Esophagus muscularis mucosa (tissue), 4 donors: Measurements from ENCODE around the gene RAB3GAP2. TPM values are rescaled to one million over a fixed set of nuclear protein-coding genes. Genes with fewer than 3 reads are reported as not detected.

Experiments
- DNase-seq: peaks from one replicate; pipeline ENCODE4 v3.0.0-alpha.2; 2017; ENCODE audit errors: extremely low spot score
- H3K27ac ChIP-seq, 4 donors: fragments of 200-600 bp; sonication (generic); replicated peaks in 1 of 4; 1 replicate in 3 of 4; 2 replicates in 1 of 4; pipeline ENCODE4 v1.5.1; 2016 to 2019; ENCODE audit warnings: mild to moderate bottlenecking in 1 of 4
- H3K27me3 ChIP-seq, 4 donors: fragments of 200-600 bp; sonication (generic); one replicate each; pipeline versions ENCODE4 v1.5.1 to v1.6.0; 2016 to 2019
- H3K36me3 ChIP-seq, 4 donors: fragments of 200-600 bp; sonication (generic); one replicate each; pipeline ENCODE4 v1.5.1; 2016 to 2019
- H3K4me1 ChIP-seq, 4 donors: fragments of 200-600 bp; sonication (generic); one replicate each; pipeline ENCODE4 v1.5.1; 2016 to 2019
- H3K4me3 ChIP-seq, 4 donors: fragments of 200-600 bp; sonication (generic); 1 replicate in 2 of 4; 2 replicates in 2 of 4; pipeline ENCODE4 v1.5.1; 2016 to 2019; ENCODE audit warnings: mild to moderate bottlenecking in 4 of 4, moderate library complexity in 1 of 4
- H3K9me3 ChIP-seq, 4 donors: fragments of 200-600 bp; sonication (generic); 1 replicate in 3 of 4; 2 replicates in 1 of 4; pipeline ENCODE4 v1.5.1; 2016 to 2019
- CTCF ChIP-seq, 3 experiments: fragments of 200-600 bp in 2 of 3; fragments of 450-650 bp in 1 of 3; sonication (generic) in 2 of 3; IDR thresholded peaks; one replicate each; pipeline ENCODE4 v1.5.1; 2017 to 2019; ENCODE audit warnings: antibody characterized with exemption in 3 of 3, mild to moderate bottlenecking in 2 of 3, moderate library complexity in 1 of 3
- EP300 ChIP-seq: sonication (generic); formaldehyde crosslinking; IDR thresholded peaks from one replicate; pipeline ENCODE4 v1.6.1; 2017; ENCODE audit warnings: antibody characterized with exemption
- POLR2A ChIP-seq: fragments of 450-650 bp; IDR thresholded peaks from one replicate; pipeline ENCODE4 v1.6.1; 2017; ENCODE audit warnings: antibody characterized with exemption, moderate library complexity, mild to moderate bottlenecking, low read depth
- POLR2AphosphoS5 ChIP-seq, 2 donors: sonication (generic); formaldehyde crosslinking; IDR thresholded peaks; one replicate each; pipeline ENCODE4 v1.6.1; 2017; ENCODE audit warnings: antibody characterized with exemption in 2 of 2
- WGBS: methylation state at CpG from one replicate; pipeline ENCODE4 v1.1.5; 2018; 5-methylcytosine and 5-hydroxymethylcytosine counted together
- intact Hi-C: fragments of 100-400 bp; cut with DNase I; formaldehyde crosslinking; loops from one replicate; pipeline ENCODE4 v1.15.1; 2023
- total RNA-seq, 4 donors: library from RNA; depleted of rRNA; stranded (reverse); fragments of >200 nt; gene quantifications; one replicate each; pipeline versions ENCODE4 v1.1.0 to v1.2.1, GENCODE V29; 2016

Gene RAB3GAP2
- total RNA-seq, 4 donors from 2014 or later = 19.8 to 23.0 (median 21.2) TPM

DNA sequence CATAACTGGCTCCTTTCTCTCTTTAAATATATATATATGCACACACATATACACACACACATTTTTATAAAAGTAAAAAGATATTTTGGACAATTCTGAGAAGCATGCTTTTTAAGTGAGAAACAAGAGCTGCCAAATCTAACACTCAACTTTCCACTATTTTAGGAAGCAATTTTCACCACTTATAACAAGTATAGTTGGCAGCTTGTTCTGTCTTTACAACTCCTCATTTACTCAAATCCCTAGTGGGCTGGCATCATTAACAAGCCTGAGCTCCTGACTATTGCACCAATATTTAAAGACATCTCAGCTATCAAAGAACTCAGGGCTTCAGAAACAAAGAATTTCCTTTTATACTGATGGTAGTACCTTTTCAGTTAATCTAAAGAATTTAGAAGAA is 76.6 kb downstream of the RAB3GAP2 start:
- H3K27ac ChIP-seq = no peak overlapping the region
- intact Hi-C loops = loop anchor here (10.0 kb wide), 1 partner anchor 181 kb away; no protein-coding TSS in a partner anchor
- TF ChIP-seq EP300 (no peak), POLR2A (no peak), POLR2AphosphoS5 (IDR thresholded peaks at IDR 0.05) (no peak), CTCF (IDR thresholded peaks at IDR 0.05) (no peak)
- no peak overlapping the region for H3K4me3 ChIP-seq
- no peak for DNase-seq
- peaks cover 33 to 97% (median 62%) of the 10 kb centered on the region in 4 donors for H3K36me3 ChIP-seq
- H3K27me3 ChIP-seq = no peaks in the 10 kb centered on the region
- H3K4me1 ChIP-seq = no peaks in the 10 kb centered on the region
- no peaks in the 10 kb centered on the region for H3K9me3 ChIP-seq

DNA sequence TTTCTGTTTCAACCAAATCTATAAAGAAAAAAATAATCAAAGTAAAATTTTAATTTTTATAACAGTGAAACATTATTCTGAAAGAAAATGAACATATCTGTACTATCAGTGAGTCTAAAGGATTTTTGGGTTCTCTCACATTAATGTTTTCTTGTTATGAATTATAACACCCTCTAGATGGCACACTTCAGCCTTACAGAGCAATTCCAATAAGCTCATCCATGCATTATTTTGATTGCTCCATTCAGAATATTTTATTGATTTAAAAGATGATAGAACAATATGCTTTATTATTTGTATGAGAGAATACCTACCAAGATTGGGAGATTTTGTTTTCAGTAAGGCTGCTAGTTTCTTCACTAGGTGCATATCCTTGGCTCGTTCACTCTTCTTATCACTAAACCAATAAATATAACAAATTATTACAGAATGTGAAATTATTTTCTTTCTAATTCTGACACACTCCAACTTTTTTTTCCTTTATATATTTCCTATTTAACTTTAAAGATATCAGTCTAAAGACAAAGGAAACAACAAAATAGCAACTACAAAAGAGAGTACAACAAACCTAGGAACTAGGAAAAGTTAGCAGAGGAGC is 82.4 kb downstream of the RAB3GAP2 start:
- Histone ChIP-seq H3K4me3 (no peak overlapping the region), H3K27ac (no peak overlapping the region), H3K27me3 (no peaks in the 10 kb centered on the region), H3K9me3 (no peaks in the 10 kb centered on the region), H3K4me1 (no peaks in the 10 kb centered on the region), H3K36me3 (peaks cover 30 to 94% (median 69%) of the 10 kb centered on the region in 4 donors)
- intact Hi-C loops = loop anchor here (10.0 kb wide), 1 partner anchor 175 kb away; no protein-coding TSS in a partner anchor
- 94% methylated on average over 1 of the region's 1 CpG for WGBS
- TF ChIP-seq POLR2A (no peak), POLR2AphosphoS5 (IDR thresholded peaks at IDR 0.05) (no peak), CTCF (IDR thresholded peaks at IDR 0.05) (peak in 2 of 3 experiments; percentile 12 to 43), EP300 (no peak)
- DNase-seq = no peak

- intact Hi-C loops = no loop called here
Measured at GRCh38 chr1:220188538-220188937, 83.7 kb downstream of the RAB3GAP2 start.

DNA sequence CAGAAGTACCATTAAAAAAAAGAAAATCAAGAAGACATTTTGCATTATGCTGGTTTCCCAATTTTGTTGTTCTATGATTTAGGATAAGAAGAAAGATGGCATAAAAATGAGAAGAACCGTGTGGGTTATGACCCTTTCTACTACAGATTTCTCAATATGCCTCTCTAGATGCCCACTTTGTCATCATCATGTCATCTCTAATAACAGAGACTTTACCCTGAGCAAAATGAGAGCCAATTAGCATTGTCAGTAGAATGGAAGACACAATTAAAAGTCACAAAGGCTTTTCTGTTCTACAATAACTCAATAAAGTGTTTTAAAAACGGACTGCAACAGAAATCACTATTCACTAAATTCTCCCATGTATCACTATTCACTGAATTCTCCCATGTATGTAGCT is 85.5 kb downstream of the RAB3GAP2 start:
- Histone ChIP-seq H3K4me3 (no peak overlapping the region), H3K36me3 (peaks cover 16 to 82% (median 58%) of the 10 kb centered on the region in 4 donors), H3K27ac (no peak overlapping the region), H3K27me3 (no peaks in the 10 kb centered on the region), H3K4me1 (no peaks in the 10 kb centered on the region), H3K9me3 (no peaks in the 10 kb centered on the region)
- no peak for TF ChIP-seq POLR2AphosphoS5 (IDR thresholded peaks at IDR 0.05)
- no peak for TF ChIP-seq EP300
- TF ChIP-seq POLR2A = no peak
- TF ChIP-seq CTCF (IDR thresholded peaks at IDR 0.05) = no peak
- no peak for DNase-seq
- intact Hi-C loops = no loop called here
- 85% methylated on average over 2 of the region's 2 CpGs for WGBS

More at GRCh38 chr1:220188538-220188937, 83.7 kb downstream of the RAB3GAP2 start:
- no peak overlapping the region for H3K4me3 ChIP-seq
- no peaks in the 10 kb centered on the region for H3K4me1 ChIP-seq
- DNase-seq = no peak
- no peak overlapping the region for H3K27ac ChIP-seq
- H3K27me3 ChIP-seq = no peaks in the 10 kb centered on the region
- no peaks in the 10 kb centered on the region for H3K9me3 ChIP-seq
- peaks cover 22 to 89% (median 62%) of the 10 kb centered on the region in 4 donors for H3K36me3 ChIP-seq
- TF ChIP-seq EP300 = no peak
- TF ChIP-seq POLR2AphosphoS5 (IDR thresholded peaks at IDR 0.05) = no peak
- no peak for TF ChIP-seq POLR2A
- TF ChIP-seq CTCF (IDR thresholded peaks at IDR 0.05) = no peak
- WGBS = 86% methylated on average over 2 of the region's 2 CpGs

DNA sequence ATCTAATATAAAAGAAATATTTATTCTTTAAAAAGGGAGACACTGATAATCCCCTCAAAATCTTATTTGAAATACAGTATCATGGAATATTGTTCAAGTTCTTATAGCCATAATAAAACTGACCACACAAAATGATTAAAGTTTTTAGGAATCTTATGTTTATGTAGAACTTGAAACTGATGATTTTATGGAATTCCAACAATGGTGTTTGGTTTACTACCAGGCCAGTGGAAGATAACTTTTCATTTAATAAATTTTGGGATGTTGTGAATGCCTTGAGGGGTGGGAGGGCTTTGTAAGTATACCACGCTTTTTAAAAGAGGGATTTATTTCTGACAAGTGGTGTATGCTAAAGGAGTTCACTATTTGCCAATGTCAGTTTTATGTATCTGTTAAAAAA is 87.7 kb downstream of the RAB3GAP2 start:
- no peak for DNase-seq
- Histone ChIP-seq H3K27ac (no peak overlapping the region), H3K27me3 (no peaks in the 10 kb centered on the region), H3K9me3 (no peaks in the 10 kb centered on the region), H3K36me3 (peaks cover 18 to 78% (median 57%) of the 10 kb centered on the region in 4 donors), H3K4me3 (no peak overlapping the region), H3K4me1 (no peaks in the 10 kb centered on the region)
- WGBS = 77% methylated on average over 1 of the region's 1 CpG
- intact Hi-C loops = no loop called here
- TF ChIP-seq POLR2A (no peak), POLR2AphosphoS5 (IDR thresholded peaks at IDR 0.05) (no peak), CTCF (IDR thresholded peaks at IDR 0.05) (no peak), EP300 (no peak)
